ENCODE measurements around the gene DIP2C.
"Not testable (repeated sequence)": the region's sequence is repeated elsewhere in the genome, so short reads cannot be mapped to it uniquely, and the experiment has no call there.

Gene DIP2C

GRCh38 chr10:356452-356851 is 333.0 kb downstream of the DIP2C start:
- no peak for DNase-seq (ENCODE audit: low read depth in 2 of 2)

GRCh38 chr10:354901-355617 is 334.4 kb downstream of the DIP2C start:
- DNase-seq (ENCODE audit: low read depth in 2 of 2), result no peak

- DNase-seq (ENCODE audit: low read depth in 2 of 2), result no peak
Measured at GRCh38 chr10:352476-353235, 336.8 kb downstream of the DIP2C start.

GRCh38 chr10:351770-352334 is 337.6 kb downstream of the DIP2C start:
- DNase-seq (ENCODE audit: low read depth in 2 of 2), result no peak

GRCh38 chr10:350981-351501 is 338.4 kb downstream of the DIP2C start:
- no peak for DNase-seq (ENCODE audit: low read depth in 2 of 2)

- no peak for DNase-seq (ENCODE audit: low read depth in 2 of 2)
Measured at GRCh38 chr10:349081-349480, 340.4 kb downstream of the DIP2C start.

GRCh38 chr10:348456-348855 is 341.0 kb downstream of the DIP2C start:
- DNase-seq (ENCODE audit: low read depth in 2 of 2), result no peak

- DNase-seq (ENCODE audit: low read depth in 2 of 2), result not testable (repeated sequence)
Measured at GRCh38 chr10:347774-348173, 341.7 kb downstream of the DIP2C start.

GRCh38 chr10:347190-347589 is 342.3 kb downstream of the DIP2C start:
- DNase-seq (ENCODE audit: low read depth in 2 of 2), result not testable (repeated sequence)

GRCh38 chr10:344582-345200 is 344.8 kb downstream of the DIP2C start:
- no peak for DNase-seq (ENCODE audit: low read depth in 2 of 2)

GRCh38 chr10:343231-344220 is 345.9 kb downstream of the DIP2C start:
- DNase-seq (ENCODE audit: low read depth in 2 of 2), result no peak

GRCh38 chr10:341081-341740 is 348.3 kb downstream of the DIP2C start:
- DNase-seq (ENCODE audit: low read depth in 2 of 2), result no peak

- no peak for DNase-seq (ENCODE audit: low read depth in 2 of 2)
Measured at GRCh38 chr10:340646-341045, 348.8 kb downstream of the DIP2C start.

GRCh38 chr10:339038-339391 is 350.5 kb downstream of the DIP2C start:
- no peak for DNase-seq (ENCODE audit: low read depth in 2 of 2)

GRCh38 chr10:338171-339037 is 351.1 kb downstream of the DIP2C start:
- no peak for DNase-seq (ENCODE audit: low read depth in 2 of 2)

GRCh38 chr10:336247-336646 is 353.2 kb downstream of the DIP2C start:
- no peak for DNase-seq (ENCODE audit: low read depth in 2 of 2)

- DNase-seq (ENCODE audit: low read depth in 2 of 2), result no peak
Measured at GRCh38 chr10:335151-335800, 354.2 kb downstream of the DIP2C start.

GRCh38 chr10:331186-331585 is 358.3 kb downstream of the DIP2C start:
- no peak for DNase-seq (ENCODE audit: low read depth in 2 of 2)
